ENCODE results near the gene WFIKKN1.

The WFIKKN1 gene

GRCh38 chr16:590815-591200, 40.0 kb upstream of the WFIKKN1 start:
- no peak for TF ChIP-seq CTCF (IDR thresholded peaks at IDR 0.05; ENCODE audit: insufficient read depth, low read depth, low read length, missing control alignments)
- no peak for DNase-seq (ENCODE audit: low read depth)
- H3K4me3 ChIP-seq (ENCODE audit: low read length): peak overlapping the region; percentile 88

- TF ChIP-seq CTCF (IDR thresholded peaks at IDR 0.05; ENCODE audit: insufficient read depth, low read depth, low read length, missing control alignments): no peak
- peak; percentile 50 for DNase-seq (ENCODE audit: low read depth)
- H3K4me3 ChIP-seq (ENCODE audit: low read length): peak overlapping the region; percentile 88
Observed at GRCh38 chr16:591231-591630, 39.6 kb upstream of the WFIKKN1 start.

- peak; percentile 11 for DNase-seq (ENCODE audit: low read depth)
- peak overlapping the region; percentile 50 for H3K4me3 ChIP-seq (ENCODE audit: low read length)
- TF ChIP-seq CTCF (IDR thresholded peaks at IDR 0.05; ENCODE audit: insufficient read depth, low read depth, low read length, missing control alignments): no peak
Observed at GRCh38 chr16:591892-592517, 38.8 kb upstream of the WFIKKN1 start.

- H3K4me3 ChIP-seq (ENCODE audit: low read length): peak overlapping the region; percentile 50
- DNase-seq (ENCODE audit: low read depth): peak; percentile 99
- TF ChIP-seq CTCF (IDR thresholded peaks at IDR 0.05; ENCODE audit: insufficient read depth, low read depth, low read length, missing control alignments): peak; percentile 82
Observed at GRCh38 chr16:592518-593306, 38.1 kb upstream of the WFIKKN1 start.

GRCh38 chr16:593406-593805, 37.4 kb upstream of the WFIKKN1 start:
- DNase-seq (ENCODE audit: low read depth): peak; percentile 94
- no peak for TF ChIP-seq CTCF (IDR thresholded peaks at IDR 0.05; ENCODE audit: insufficient read depth, low read depth, low read length, missing control alignments)
- H3K4me3 ChIP-seq (ENCODE audit: low read length): peak overlapping the region; percentile 50

GRCh38 chr16:593807-594206, 37.0 kb upstream of the WFIKKN1 start:
- DNase-seq (ENCODE audit: low read depth): no peak
- H3K4me3 ChIP-seq (ENCODE audit: low read length): peak overlapping the region; percentile 13
- TF ChIP-seq CTCF (IDR thresholded peaks at IDR 0.05; ENCODE audit: insufficient read depth, low read depth, low read length, missing control alignments): no peak
